AG04449 (cell line): Measurements from ENCODE around the gene AVP.
"Not testable (repeated sequence)": the region's sequence is repeated elsewhere in the genome, so short reads cannot be mapped to it uniquely, and the experiment has no call there.

Experiments used
- CTCF ChIA-PET: fragments of 350-600 bp; formaldehyde crosslinking; extraction: SDS; loops from one replicate; lab custom pipeline; 2021; ENCODE audit warnings: antibody characterized with exemption; lab: Yijun Ruan, JAX
- POLR2A ChIA-PET: fragments of 400-600, 350-600 bp; formaldehyde crosslinking; extraction: SDS; loops from one replicate; lab custom pipeline; 2020; ENCODE audit warnings: antibody characterized with exemption, inconsistent platforms; lab: Yijun Ruan, JAX
- DNase-seq: peaks from one replicate; pipeline ENCODE4 v3.0.0-alpha.2; 2010; ENCODE audit warnings: low read depth, low spot score
- H3K4me3 ChIP-seq: 2 replicates; pipeline ENCODE4 v1.5.1; 2011; ENCODE audit warnings: low read depth, mild to moderate bottlenecking, control low read depth, low read length
- CTCF ChIP-seq: IDR thresholded peaks from one replicate; pipeline ENCODE4 v1.5.1; 2011; ENCODE audit warnings: mild to moderate bottlenecking, moderate library complexity, low read length, control low read depth, inconsistent platforms; ENCODE audit not compliant: insufficient read depth; ENCODE audit errors: missing control alignments

Gene AVP

DNA sequence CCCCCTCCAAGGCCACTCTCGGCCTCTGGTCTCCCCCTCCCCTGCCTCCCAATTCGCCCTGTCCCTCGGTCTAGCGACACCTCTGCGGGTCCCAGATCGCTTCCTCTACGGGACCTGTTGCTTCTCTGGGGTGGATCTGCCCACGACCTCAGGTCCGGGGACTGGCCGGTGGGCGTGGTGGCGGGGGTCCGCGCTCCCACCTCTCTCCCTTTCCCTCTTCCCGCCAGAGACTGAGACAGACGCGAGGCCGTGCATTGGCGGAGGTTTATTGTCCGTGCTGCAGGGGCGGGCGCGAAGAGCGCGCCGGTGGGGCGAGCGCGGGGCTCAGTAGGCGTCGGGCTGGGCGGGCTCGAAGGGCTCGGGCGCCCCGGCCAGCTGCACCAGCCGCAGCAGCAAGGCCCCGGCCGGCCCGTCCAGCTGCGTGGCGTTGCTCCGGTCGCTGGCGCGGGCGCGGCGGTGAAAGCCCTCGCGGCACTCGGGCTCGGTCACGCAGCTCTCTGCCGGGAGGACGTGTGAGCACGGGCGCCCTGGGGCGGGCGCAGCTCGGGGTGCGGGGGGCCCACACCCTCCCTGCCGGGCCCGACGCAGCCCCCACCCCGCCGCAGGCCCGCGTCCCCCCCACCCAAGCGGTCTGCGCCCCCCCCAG is 2.1 kb downstream of the AVP start:
- H3K4me3 ChIP-seq, result peak overlapping the region; percentile 8; the same call in 1 of the 2 replicates
- DNase-seq, result no peak
- TF ChIP-seq CTCF, result no peak
- ChIA-PET CTCF (interaction anchor here (0.8 to 1.4 kb wide), 3 partner anchors 9 to 29 kb away, joined by 3 to 4 read pairs (median 4); no protein-coding TSS in a partner anchor), POLR2A (interaction anchor here (0.6 kb wide), 1 partner anchor 27 kb away, joined by 3 read pairs; no protein-coding TSS in a partner anchor)

DNA sequence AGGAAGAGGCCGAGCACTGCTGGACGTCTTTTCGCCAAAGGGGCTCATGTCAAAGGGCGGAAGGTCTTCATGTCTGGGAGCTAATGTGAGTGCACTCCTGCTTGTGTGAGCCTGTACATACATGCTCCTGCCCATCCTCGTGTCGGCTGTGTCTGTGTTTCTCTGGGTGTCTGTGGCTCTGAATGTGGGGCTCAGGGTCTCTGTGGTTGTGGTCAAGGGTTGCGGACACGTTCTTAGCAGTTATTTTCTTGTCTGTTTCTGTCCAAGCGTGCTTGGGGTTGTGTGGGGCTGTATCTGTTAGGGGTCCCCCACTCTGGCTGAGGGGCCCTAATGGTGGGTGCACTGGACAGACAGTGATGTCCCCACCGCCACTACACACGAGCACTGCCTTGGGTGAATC is 2.9 kb downstream of the AVP start:
- ChIA-PET POLR2A (no interaction called here), CTCF (interaction anchor here (0.7 kb wide), 1 partner anchor 33 kb away, joined by 3 read pairs; no protein-coding TSS in a partner anchor)

GRCh38 chr20:3080939-3081388 is 3.6 kb downstream of the AVP start:
- POLR2A ChIA-PET, result no interaction called here
- DNase-seq, result no peak
- no peak overlapping the region for H3K4me3 ChIP-seq
- CTCF ChIA-PET, result interaction anchor here (1.3 kb wide), 1 partner anchor 28 kb away, joined by 6 read pairs; no protein-coding TSS in a partner anchor
- TF ChIP-seq CTCF, result no peak

More for the DNA sequence above, 2.9 kb downstream of the AVP start:
- no peak overlapping the region for H3K4me3 ChIP-seq
- no peak for TF ChIP-seq CTCF
- no peak for DNase-seq

- ChIA-PET POLR2A (no interaction called here), CTCF (interaction anchor here (1.0 to 1.5 kb wide), 9 partner anchors 9 to 28 kb away, joined by 3 to 28 read pairs (median 5); no protein-coding TSS in a partner anchor)
- no peak overlapping the region for H3K4me3 ChIP-seq
- no peak for TF ChIP-seq CTCF
- no peak for DNase-seq
These were observed 6.8 kb downstream of the AVP start for GRCh38 chr20:3077618-3078134.

DNA sequence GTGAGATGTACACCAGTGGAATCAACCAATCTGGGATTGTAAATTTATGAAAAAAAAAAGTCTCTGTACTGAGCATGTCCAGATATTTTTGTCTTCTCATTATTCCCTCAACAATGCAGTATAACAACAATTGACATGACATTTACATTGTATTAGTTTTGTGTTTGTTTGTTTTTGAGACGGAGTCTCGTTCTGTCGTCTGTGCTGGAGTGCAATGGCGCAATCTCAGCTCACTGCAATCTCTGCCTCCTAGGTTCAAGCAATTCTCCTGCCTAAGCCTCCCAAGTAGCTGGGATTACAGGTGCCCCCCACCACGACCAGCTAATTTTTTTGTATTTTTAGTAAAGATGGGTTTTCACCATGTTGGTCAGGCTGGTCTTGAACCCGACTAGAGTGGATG is 9.2 kb downstream of the AVP start:
- POLR2A ChIA-PET, DNase-seq, H3K4me3 ChIP-seq: not testable (repeated sequence)
- CTCF ChIA-PET, result interaction anchor here (1.2 to 11.0 kb wide), 3 partner anchors 17 to 23 kb away, joined by 3 to 86 read pairs (median 3); no protein-coding TSS in a partner anchor

GRCh38 chr20:3074812-3075211 is 9.7 kb downstream of the AVP start:
- TF ChIP-seq CTCF, result no peak
- ChIA-PET CTCF (interaction anchor here (1.2 to 11.0 kb wide), 3 partner anchors 17 to 22 kb away, joined by 3 to 86 read pairs (median 3); no protein-coding TSS in a partner anchor), POLR2A (no interaction called here)
- no peak overlapping the region for H3K4me3 ChIP-seq
- DNase-seq, result no peak

DNA sequence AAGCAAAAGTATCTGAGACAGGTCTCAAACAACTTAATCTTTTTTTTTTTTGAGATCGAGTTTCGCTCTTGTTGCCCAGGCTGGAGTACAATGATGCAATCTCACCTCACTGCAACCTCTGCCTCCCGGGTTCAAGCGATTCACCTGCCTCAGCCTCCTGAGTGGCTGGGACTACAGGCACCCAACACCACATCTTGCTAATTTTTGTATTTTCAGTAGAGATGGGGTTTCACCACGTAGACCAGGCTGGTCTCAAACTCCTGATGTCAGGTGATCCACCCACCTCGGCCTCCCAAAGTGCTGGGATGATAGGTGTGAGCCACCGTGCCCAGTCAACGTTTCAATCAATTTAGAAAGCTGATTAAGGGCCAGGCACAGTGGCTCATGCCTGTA is 11.3 kb downstream of the AVP start:
- POLR2A ChIA-PET, DNase-seq, H3K4me3 ChIP-seq: not testable (repeated sequence)
- CTCF ChIA-PET, result interaction anchor here (1.0 to 11.0 kb wide), 2 partner anchors 10 to 21 kb away, joined by 3 to 86 read pairs; no protein-coding TSS in a partner anchor
